Type B pancreatic cell (in vitro differentiated cells): ENCODE data around the gene VPS50. TPM values are rescaled to one million over a fixed set of nuclear protein-coding genes. Genes with fewer than 3 reads are reported as not detected.
"Not testable (repeated sequence)": the region's sequence is repeated elsewhere in the genome, so short reads cannot be mapped to it uniquely, and the experiment has no call there.

ENCODE experiments used
- DNase-seq: peaks from one replicate; pipeline ENCODE4 v3.0.0; 2021; ENCODE audit warnings: mixed read lengths; ENCODE audit not compliant: unreplicated experiment; ENCODE audit errors: extremely low spot score
- H3K27ac Mint-ChIP-seq: 2 replicates; pipeline ENCODE4 v1.8.0; 2021; ENCODE audit warnings: mild to moderate bottlenecking, mixed read lengths
- H3K27me3 Mint-ChIP-seq: 2 replicates; pipeline ENCODE4 v1.8.0; 2021; ENCODE audit warnings: mixed read lengths
- H3K36me3 Mint-ChIP-seq: 2 replicates; pipeline ENCODE4 v1.8.0; 2021; ENCODE audit warnings: mixed read lengths
- H3K4me1 Mint-ChIP-seq: one replicate; pipeline ENCODE4 v1.8.0; 2021; ENCODE audit warnings: mixed read lengths; ENCODE audit not compliant: unreplicated experiment
- H3K4me3 Mint-ChIP-seq: 2 replicates; pipeline ENCODE4 v1.8.0; 2021; ENCODE audit warnings: mild to moderate bottlenecking, mixed read lengths
- H3K9me3 Mint-ChIP-seq: 2 replicates; pipeline ENCODE4 v1.8.0; 2021; ENCODE audit warnings: mixed read lengths
- total RNA-seq: library from RNA; stranded (reverse); gene quantifications from 2 replicates; pipeline ENCODE4 v1.2.1, GENCODE V29; 2021; ENCODE audit warnings: low replicate concordance
- TF ChIP-seq, protein P1 (sequence below): fragments of 200-600 bp; sonication (generic); conservative IDR thresholded peaks from 2 replicates; pipeline ENCODE4 v1.5.0; 2021; ENCODE audit warnings: antibody characterized with exemption, mild to moderate bottlenecking

VPS50 gene
- total RNA-seq, 1 donor from 2014 or later: 26.5 TPM

- TF ChIP-seq, protein P1, sequence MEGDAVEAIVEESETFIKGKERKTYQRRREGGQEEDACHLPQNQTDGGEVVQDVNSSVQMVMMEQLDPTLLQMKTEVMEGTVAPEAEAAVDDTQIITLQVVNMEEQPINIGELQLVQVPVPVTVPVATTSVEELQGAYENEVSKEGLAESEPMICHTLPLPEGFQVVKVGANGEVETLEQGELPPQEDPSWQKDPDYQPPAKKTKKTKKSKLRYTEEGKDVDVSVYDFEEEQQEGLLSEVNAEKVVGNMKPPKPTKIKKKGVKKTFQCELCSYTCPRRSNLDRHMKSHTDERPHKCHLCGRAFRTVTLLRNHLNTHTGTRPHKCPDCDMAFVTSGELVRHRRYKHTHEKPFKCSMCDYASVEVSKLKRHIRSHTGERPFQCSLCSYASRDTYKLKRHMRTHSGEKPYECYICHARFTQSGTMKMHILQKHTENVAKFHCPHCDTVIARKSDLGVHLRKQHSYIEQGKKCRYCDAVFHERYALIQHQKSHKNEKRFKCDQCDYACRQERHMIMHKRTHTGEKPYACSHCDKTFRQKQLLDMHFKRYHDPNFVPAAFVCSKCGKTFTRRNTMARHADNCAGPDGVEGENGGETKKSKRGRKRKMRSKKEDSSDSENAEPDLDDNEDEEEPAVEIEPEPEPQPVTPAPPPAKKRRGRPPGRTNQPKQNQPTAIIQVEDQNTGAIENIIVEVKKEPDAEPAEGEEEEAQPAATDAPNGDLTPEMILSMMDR: no peak
- DNase-seq: no peak
- no peaks in the 10 kb centered on the region for H3K9me3 Mint-ChIP-seq
- H3K27me3 Mint-ChIP-seq: no peaks in the 10 kb centered on the region
- H3K27ac Mint-ChIP-seq: no peak overlapping the region
- H3K4me3 Mint-ChIP-seq: no peak overlapping the region
- H3K36me3 Mint-ChIP-seq: peaks cover 3% of the 10 kb centered on the region
- H3K4me1 Mint-ChIP-seq: no peaks in the 10 kb centered on the region
Measured at GRCh38 chr7:93314449-93314848, 82.3 kb downstream of the VPS50 start.

DNA sequence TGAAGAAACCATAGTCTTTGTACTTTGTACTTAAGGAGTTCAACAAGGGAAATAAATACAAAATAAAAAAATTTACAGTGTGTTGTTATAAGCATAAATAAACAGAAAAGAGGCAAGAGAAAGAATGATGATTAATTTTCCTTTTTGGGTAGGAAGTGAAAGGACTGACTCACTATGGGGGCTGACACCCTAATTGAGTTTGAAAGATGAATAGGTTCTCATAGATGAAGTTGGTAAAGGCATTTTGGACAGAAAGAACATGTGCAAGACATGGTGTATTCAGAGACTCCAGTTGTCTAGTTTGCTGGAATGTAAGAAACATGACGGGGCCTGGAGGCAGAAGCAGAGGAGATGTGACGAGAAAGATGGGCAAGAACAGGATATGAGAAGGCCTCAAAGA lies 83.7 kb downstream of the VPS50 start:
- TF ChIP-seq, protein P1: no peak
- Mint-ChIP-seq H3K27me3 (no peaks in the 10 kb centered on the region), H3K4me1 (no peaks in the 10 kb centered on the region), H3K4me3 (no peak overlapping the region), H3K27ac (no peak overlapping the region), H3K9me3 (no peaks in the 10 kb centered on the region), H3K36me3 (peaks cover 5% of the 10 kb centered on the region)
- no peak for DNase-seq

DNA sequence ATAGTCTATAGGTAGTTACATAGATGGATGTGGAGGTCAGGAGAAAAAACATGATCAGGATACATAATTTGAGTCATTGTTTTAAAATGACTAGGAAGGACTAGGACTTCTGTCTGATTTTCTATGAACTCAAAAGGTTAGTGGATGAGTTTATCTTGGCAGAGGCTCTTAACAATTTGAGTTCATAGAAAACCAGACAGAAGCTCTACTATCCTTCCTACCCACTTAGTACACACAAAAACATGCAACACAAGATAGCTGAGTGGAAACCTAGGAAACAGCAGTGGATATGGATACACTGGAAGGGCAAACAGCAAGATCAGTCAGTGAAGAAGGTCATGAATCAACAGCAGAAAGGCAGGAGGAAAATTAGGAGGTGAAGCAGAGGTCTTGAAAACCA lies 84.6 kb downstream of the VPS50 start:
- Mint-ChIP-seq H3K27ac (no peak overlapping the region), H3K9me3 (no peaks in the 10 kb centered on the region), H3K4me3 (no peak overlapping the region), H3K27me3 (no peaks in the 10 kb centered on the region), H3K4me1 (no peaks in the 10 kb centered on the region), H3K36me3 (peaks cover 11% of the 10 kb centered on the region)
- TF ChIP-seq, protein P1: no peak
- DNase-seq: no peak

DNA sequence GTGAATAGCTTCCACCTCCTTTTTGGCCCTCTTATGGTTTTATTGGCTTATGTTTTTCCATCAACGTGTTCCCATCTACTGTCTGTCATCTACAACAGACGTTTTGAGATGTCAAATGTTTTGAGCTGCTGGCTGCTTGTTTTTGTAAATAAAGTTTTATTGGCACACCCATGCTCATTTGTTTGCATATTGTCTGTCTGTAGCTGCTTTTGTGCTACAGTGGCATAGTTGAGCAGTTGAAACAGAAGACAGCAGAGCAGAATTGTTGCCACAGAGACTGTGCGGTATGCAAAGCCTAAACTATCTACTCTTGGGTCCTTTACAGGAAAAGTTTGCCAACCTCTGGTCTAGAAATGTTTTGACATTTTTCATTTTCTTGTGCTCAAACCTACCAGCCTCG lies 88.7 kb downstream of the VPS50 start:
- H3K4me1 Mint-ChIP-seq: no peaks in the 10 kb centered on the region
- peaks cover 15% of the 10 kb centered on the region for H3K36me3 Mint-ChIP-seq
- TF ChIP-seq, protein P1: no peak
- H3K4me3 Mint-ChIP-seq: no peak overlapping the region
- H3K27me3 Mint-ChIP-seq: no peaks in the 10 kb centered on the region
- no peak overlapping the region for H3K27ac Mint-ChIP-seq
- no peaks in the 10 kb centered on the region for H3K9me3 Mint-ChIP-seq
- no peak for DNase-seq

DNA sequence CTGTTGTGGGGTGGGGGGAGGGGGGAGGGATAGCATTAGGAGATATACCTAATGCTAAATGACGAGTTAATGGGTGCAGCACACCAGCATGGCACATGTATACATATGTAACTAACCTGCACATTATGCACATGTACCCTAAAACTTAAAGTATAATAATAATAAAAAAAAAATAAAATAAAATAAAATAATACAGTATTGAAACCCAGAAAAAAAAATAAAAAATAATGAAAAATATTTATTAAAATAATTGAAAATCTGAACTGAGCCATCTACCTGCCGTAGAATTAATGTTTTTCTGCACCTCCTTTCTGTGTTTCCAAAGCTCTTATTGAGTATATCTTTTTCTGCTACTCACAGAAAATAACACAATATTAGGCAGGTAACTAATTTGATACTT lies 94.1 kb downstream of the VPS50 start:
- H3K27ac Mint-ChIP-seq, H3K27me3 Mint-ChIP-seq: not testable (repeated sequence)

GRCh38 chr7:93327006-93327633 lies 95.0 kb downstream of the VPS50 start:
- no peaks in the 10 kb centered on the region for H3K9me3 Mint-ChIP-seq
- no peaks in the 10 kb centered on the region for H3K27me3 Mint-ChIP-seq
- H3K4me3 Mint-ChIP-seq: no peak overlapping the region
- no peak for DNase-seq
- no peak overlapping the region for H3K27ac Mint-ChIP-seq
- peaks cover 4% of the 10 kb centered on the region for H3K36me3 Mint-ChIP-seq
- H3K4me1 Mint-ChIP-seq: no peaks in the 10 kb centered on the region
- TF ChIP-seq, protein P1: no peak

More for the DNA sequence above, 94.1 kb downstream of the VPS50 start:
- not testable (repeated sequence) for H3K9me3 Mint-ChIP-seq, H3K4me3 Mint-ChIP-seq, H3K36me3 Mint-ChIP-seq, H3K4me1 Mint-ChIP-seq, DNase-seq
